GM21528 (cell line): ENCODE data around the gene LRRC51.
"Not testable (repeated sequence)": the region's sequence is repeated elsewhere in the genome, so short reads cannot be mapped to it uniquely, and the experiment has no call there.

Source experiments
- ATAC-seq: cut with Tn5 transposase; IDR thresholded peaks from one replicate; pipeline ENCODE4 v1.9.1; 2021; ENCODE audit warnings: mild to moderate bottlenecking, moderate library complexity; ENCODE audit not compliant: unreplicated experiment, low FRiP score

LRRC51 gene

GRCh38 chr11:72136684-72137262 lies 56.1 kb downstream of the LRRC51 start:
- ATAC-seq: no peak

GRCh38 chr11:72138821-72139390 lies 58.3 kb downstream of the LRRC51 start:
- no peak for ATAC-seq

GRCh38 chr11:72139500-72139899 lies 58.9 kb downstream of the LRRC51 start:
- ATAC-seq: no peak

DNA sequence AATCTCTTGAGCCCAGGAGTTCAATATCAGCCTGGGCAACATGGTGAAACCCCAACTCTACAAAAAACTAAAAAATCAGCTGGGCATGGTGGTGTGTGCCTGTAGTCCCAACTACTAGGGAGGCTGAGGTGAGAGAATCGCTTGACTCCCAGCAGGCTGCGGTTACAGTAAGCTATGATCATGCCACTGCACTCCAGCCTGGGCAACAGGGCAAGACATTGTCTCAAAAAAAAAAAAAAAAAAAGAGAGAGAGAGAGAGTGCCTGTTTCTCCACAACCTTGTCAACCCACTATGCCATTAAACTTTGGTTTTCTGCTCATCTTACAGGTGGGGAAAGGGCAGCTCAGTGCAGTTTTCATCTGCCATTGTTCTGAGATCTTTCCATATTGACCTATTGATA lies 60.0 kb downstream of the LRRC51 start:
- no peak for ATAC-seq

DNA sequence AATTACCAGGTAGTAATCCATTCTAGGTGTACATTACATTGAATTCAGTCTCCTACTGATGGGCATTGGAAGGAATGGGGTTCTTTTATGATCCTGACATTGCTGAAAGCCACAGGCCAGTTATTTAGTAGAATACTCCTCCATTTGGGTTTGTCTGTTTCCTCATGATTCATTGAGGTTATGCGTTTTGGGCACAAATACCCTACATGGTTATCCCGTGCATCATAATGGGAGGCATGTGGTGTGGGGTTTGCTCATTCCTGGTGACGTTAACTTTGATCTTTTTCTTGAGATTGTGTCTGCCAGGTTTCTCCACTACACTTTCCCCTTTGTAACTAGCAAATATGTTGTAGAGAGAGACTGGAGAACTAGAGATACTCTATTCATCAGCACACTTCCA lies 60.4 kb downstream of the LRRC51 start:
- ATAC-seq: no peak

DNA sequence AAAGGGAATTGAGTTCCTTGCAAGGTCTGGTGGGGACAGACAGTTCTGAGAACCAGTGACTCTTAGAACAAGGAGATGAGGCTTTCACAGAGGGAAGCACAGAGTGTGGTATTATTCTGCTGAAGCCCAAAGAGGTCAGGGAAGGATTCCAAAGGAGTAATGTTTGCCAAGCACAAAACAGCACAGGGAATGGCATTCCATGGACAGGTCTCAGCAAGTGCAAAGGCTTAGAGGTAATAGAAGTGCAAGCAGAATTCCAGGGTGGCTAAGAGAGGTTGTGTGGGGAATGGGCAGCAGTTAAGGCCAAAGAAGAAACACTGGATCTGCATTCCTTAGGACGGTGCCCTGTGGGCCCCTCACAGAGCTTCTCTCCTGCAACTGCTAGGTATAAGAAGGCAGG lies 61.4 kb downstream of the LRRC51 start:
- ATAC-seq: not testable (repeated sequence)

DNA sequence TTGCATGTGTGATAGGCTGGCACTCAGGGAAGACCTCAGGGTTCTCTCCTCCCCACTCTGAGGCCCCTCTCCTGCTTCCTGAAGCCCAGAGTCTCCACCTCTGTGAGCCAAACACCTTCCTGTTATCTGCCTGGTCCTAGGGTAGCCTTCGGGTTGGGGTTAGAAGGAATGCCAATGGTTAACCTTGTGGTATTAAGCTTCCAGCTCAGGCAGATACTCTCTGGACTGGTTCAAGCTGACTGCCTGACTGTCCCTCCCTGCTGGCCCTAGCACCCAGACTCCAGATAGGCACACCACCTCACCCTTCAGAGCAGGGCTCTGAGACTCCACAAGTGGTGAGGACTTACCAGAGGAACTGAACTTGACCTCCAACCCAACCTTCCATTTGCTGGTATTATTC lies 61.9 kb downstream of the LRRC51 start:
- not testable (repeated sequence) for ATAC-seq

DNA sequence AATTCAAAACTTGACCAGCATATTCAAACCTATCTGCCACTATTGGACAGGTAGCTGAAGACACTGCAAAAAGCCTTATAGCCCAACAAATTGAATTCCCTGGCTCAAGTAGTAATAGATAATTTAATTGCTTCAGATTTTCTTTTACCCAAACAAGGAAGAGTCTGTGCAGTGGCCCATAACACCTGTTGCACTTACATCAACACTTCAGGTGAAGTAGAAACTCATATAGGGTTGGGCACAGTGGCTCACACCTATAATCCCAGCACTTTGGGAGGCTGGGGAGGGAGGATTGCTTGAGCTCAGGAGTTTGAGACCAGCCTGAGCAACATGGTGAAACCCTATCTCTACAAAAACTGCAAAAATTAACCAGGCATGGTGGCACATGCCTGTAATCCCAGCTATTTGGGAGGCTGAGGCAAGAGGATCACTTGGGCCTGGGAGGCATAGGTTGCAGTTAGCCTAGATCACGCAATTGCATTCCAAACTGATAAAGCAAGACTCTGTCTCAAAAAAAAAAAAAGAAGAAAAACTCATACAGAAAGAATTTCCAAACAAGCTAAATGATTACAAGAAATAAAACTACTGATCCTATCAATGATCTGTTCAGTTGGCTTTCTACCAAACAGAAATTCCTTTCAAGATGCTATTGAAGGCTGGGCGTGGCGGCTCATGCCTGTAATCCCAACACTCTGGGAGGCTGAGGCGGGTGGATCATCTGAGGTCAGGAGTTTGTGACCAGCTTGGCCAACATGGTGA lies 64.3 kb downstream of the LRRC51 start:
- no peak for ATAC-seq
